HG02938 (cell line): ENCODE results near the gene MYH9.
"Not testable (repeated sequence)": the region's sequence is repeated elsewhere in the genome, so short reads cannot be mapped to it uniquely, and the experiment has no call there.

ENCODE experiments used
- ATAC-seq: cut with Tn5 transposase; IDR thresholded peaks from one replicate; pipeline ENCODE4 v1.9.1; 2021; ENCODE audit warnings: mild to moderate bottlenecking, moderate library complexity; ENCODE audit not compliant: unreplicated experiment

Gene MYH9

GRCh38 chr22:36253523-36254490 lies 134.0 kb downstream of the MYH9 start:
- no peak for ATAC-seq

- ATAC-seq: no peak
Observed at GRCh38 chr22:36252754-36253522, 134.8 kb downstream of the MYH9 start, which contains the start of gene APOL1. TSS of gene APOL1 (plus strand) at chr22:36253133. CDS start at chr22:36254956, 1,823 bp downstream.

GRCh38 chr22:36251979-36252608 lies 135.7 kb downstream of the MYH9 start:
- not testable (repeated sequence) for ATAC-seq

- ATAC-seq: not testable (repeated sequence)
Observed at GRCh38 chr22:36250292-36250960, 137.3 kb downstream of the MYH9 start.

GRCh38 chr22:36249160-36249559 lies 138.6 kb downstream of the MYH9 start:
- no peak for ATAC-seq

GRCh38 chr22:36247955-36248354 lies 139.8 kb downstream of the MYH9 start:
- no peak for ATAC-seq

GRCh38 chr22:36246718-36247117 lies 141.0 kb downstream of the MYH9 start:
- no peak for ATAC-seq

- ATAC-seq: no peak
Observed at GRCh38 chr22:36245805-36246356, 141.9 kb downstream of the MYH9 start.

GRCh38 chr22:36244522-36245391 lies 143.0 kb downstream of the MYH9 start:
- ATAC-seq: no peak

GRCh38 chr22:36243986-36244385 lies 143.8 kb downstream of the MYH9 start:
- ATAC-seq: no peak

- ATAC-seq: peak; percentile 80
Observed at GRCh38 chr22:36239401-36240171, 148.2 kb downstream of the MYH9 start, which contains the start of gene APOL2. TSS of gene APOL2 (minus strand) at chr22:36239527. CDS start at chr22:36233162, 6,365 bp downstream.

- ATAC-seq: no peak
Observed at GRCh38 chr22:36239150-36239400, 148.7 kb downstream of the MYH9 start.

GRCh38 chr22:36238373-36239149 lies 149.2 kb downstream of the MYH9 start:
- no peak for ATAC-seq

GRCh38 chr22:36237462-36238372 lies 150.1 kb downstream of the MYH9 start:
- no peak for ATAC-seq

GRCh38 chr22:36236388-36237319 lies 151.1 kb downstream of the MYH9 start:
- no peak for ATAC-seq

GRCh38 chr22:36235585-36235984 lies 152.2 kb downstream of the MYH9 start:
- no peak for ATAC-seq
